GM10248 (cell line): ENCODE measurements around the gene PCLO.
"Not testable (repeated sequence)": the region's sequence is repeated elsewhere in the genome, so short reads cannot be mapped to it uniquely, and the experiment has no call there.

ENCODE experiments used
- CTCF ChIA-PET: fragments of 300-600 bp; sonication (Branson Sonifier 250); formaldehyde crosslinking; extraction: SDS; loops from one replicate; lab custom pipeline; 2021; ENCODE audit warnings: antibody characterized with exemption; lab: Yijun Ruan, JAX
- POLR2A ChIA-PET: fragments of 350-650 bp; sonication (Branson Sonifier 250); formaldehyde crosslinking; extraction: SDS; loops from one replicate; lab custom pipeline; 2020; ENCODE audit warnings: antibody characterized with exemption; lab: Yijun Ruan, JAX
- DNase-seq: peaks from one replicate; pipeline ENCODE4 v3.0.0; 2012; ENCODE audit errors: extremely low spot score
- TF ChIP-seq, protein P1 (sequence below): IDR thresholded peaks from 2 replicates; pipeline ENCODE4 v1.5.1; 2012; ENCODE audit warnings: mild to moderate bottlenecking, low read depth; ENCODE audit errors: extremely low read depth, missing control alignments, control extremely low read depth

PCLO gene

DNA sequence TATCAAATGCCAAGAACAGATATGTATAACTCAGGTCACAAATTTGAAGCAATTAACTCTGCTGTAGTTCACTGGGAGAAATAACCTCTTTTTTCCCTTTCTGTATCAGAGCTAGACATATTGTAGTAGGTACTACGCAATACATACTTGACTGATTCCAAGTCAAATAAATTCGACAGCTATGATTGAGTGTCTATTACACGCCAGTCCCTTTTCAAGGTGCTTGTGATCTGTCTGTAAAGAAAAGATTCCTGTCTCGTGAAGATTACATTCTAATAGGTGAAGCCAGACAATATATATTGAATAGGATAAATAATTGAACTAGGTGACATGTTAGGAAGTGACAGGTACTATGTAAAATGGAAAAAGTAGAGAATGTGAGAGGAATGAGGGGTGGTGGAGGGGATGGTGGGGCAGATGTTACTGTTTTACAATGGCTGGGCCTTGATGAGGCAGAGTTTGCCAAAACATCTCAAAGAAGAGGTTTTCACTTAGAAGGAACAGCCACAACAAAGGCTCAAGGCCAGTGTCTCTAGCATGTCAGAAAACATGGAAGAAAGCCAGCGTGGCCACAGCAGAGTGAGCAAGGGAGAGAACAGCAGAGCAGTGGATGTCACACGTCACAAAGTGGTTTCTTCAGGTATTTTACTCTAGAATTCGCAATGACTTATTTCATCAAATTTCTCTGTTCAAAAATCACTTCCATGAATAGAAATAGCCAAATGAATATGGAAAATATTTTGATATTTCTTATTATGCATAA, 436.5 kb downstream of the PCLO start:
- ChIA-PET POLR2A (no interaction called here), CTCF (no interaction called here)
- TF ChIP-seq, protein P1, sequence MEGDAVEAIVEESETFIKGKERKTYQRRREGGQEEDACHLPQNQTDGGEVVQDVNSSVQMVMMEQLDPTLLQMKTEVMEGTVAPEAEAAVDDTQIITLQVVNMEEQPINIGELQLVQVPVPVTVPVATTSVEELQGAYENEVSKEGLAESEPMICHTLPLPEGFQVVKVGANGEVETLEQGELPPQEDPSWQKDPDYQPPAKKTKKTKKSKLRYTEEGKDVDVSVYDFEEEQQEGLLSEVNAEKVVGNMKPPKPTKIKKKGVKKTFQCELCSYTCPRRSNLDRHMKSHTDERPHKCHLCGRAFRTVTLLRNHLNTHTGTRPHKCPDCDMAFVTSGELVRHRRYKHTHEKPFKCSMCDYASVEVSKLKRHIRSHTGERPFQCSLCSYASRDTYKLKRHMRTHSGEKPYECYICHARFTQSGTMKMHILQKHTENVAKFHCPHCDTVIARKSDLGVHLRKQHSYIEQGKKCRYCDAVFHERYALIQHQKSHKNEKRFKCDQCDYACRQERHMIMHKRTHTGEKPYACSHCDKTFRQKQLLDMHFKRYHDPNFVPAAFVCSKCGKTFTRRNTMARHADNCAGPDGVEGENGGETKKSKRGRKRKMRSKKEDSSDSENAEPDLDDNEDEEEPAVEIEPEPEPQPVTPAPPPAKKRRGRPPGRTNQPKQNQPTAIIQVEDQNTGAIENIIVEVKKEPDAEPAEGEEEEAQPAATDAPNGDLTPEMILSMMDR: no peak
- DNase-seq: no peak

- no peak for DNase-seq
- POLR2A ChIA-PET: no interaction called here
- TF ChIP-seq, protein P1: no peak
- CTCF ChIA-PET: interaction anchor here (1.2 to 3.0 kb wide), 3 partner anchors 10 to 1224 kb away, joined by 3 to 11 read pairs (median 6); no protein-coding TSS in a partner anchor
Measured at GRCh38 chr7:82723411-82723810, 439.3 kb downstream of the PCLO start.

DNA sequence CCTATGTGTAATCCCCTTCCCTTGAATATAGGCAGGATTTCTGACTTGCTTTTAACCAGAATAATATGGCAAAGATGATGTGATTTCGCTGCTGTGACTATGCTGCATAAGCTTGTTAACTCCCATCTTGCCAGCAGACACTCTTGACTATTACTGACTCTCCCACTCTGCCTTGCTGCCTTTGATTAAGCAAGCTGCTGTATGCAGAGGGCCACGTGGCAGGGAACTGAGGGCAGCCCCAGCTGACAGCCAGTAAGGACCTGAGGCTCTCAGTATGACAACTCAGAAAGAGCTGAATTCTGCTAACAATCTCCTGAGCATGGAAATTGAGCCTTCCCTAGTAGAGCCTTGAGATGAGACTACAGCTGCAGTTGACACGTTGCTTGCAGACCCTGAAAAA, 439.7 kb downstream of the PCLO start:
- POLR2A ChIA-PET: no interaction called here
- CTCF ChIA-PET: interaction anchor here (1.2 to 3.0 kb wide), 3 partner anchors 10 to 1223 kb away, joined by 3 to 11 read pairs (median 6); no protein-coding TSS in a partner anchor
- no peak for DNase-seq
- TF ChIP-seq, protein P1: no peak

- DNase-seq: no peak
- TF ChIP-seq, protein P1: no peak
- ChIA-PET POLR2A (no interaction called here), CTCF (no interaction called here)
Measured at GRCh38 chr7:82715344-82715743, 447.3 kb downstream of the PCLO start.

GRCh38 chr7:82714883-82715282, 447.8 kb downstream of the PCLO start:
- no peak for DNase-seq
- TF ChIP-seq, protein P1: no peak
- CTCF ChIA-PET: no interaction called here
- POLR2A ChIA-PET: no interaction called here

- no peak for DNase-seq
- CTCF ChIA-PET: interaction anchor here (1.5 kb wide), 1 partner anchor 10 kb away, joined by 6 read pairs; no protein-coding TSS in a partner anchor
- TF ChIP-seq, protein P1: no peak
- POLR2A ChIA-PET: no interaction called here
Measured at GRCh38 chr7:82713506-82713905, 449.2 kb downstream of the PCLO start.

GRCh38 chr7:82706344-82706743, 456.3 kb downstream of the PCLO start:
- DNase-seq, CTCF ChIA-PET, POLR2A ChIA-PET: not testable (repeated sequence)
